Measurements from ENCODE around the gene CCDC30. TPM values are rescaled to one million over a fixed set of nuclear protein-coding genes. Genes with fewer than 3 reads are reported as not detected.
A peak's percentile ranks its signal among the peaks of the same experiment; 100 is the strongest.

Gene CCDC30
- total and polyA plus RNA-seq, 12 donors, result 0.38 to 3.2 (median 1.3) TPM

DNA sequence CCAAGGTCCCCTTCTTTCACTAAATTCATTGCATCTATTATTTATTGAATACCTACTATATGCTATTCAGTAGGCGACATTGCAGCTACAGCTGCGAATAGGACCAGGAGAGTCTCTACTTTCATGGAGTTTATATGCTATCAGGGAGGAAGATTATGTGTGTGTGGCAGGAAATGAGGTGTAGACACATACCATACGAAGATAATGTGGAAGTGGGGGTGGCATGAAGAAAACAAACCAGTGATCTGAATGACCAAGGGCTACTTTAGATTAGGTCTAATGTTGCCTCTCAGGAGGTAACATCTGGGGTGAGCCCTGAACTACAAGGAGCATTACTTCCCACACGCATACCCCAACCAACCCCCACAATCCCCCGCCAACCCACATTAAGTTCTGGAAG is 194.1 kb downstream of the CCDC30 start:
- Histone ChIP-seq H3K4me1 (peaks cover 0 to 24% (median 13%) of the 10 kb centered on the region in 9 donors), H3K4me3 (peak overlapping the region in 3 of 10 donors; percentile 73 to 87 (median 80)), H3K9me3 (no peaks in the 10 kb centered on the region), H3K36me3 (peaks cover 0 to 31% (median 7%) of the 10 kb centered on the region in 9 donors), H3K27ac (peak overlapping the region in 2 of 10 donors; percentile 65 to 90), H3K27me3 (no peaks in the 10 kb centered on the region)
- DNase-seq (no peak), ATAC-seq (no peak)
- WGBS, 2 donors, result 81 to 82% methylated on average over 5 of the region's 5 CpGs
- TF ChIP-seq, protein P1, sequence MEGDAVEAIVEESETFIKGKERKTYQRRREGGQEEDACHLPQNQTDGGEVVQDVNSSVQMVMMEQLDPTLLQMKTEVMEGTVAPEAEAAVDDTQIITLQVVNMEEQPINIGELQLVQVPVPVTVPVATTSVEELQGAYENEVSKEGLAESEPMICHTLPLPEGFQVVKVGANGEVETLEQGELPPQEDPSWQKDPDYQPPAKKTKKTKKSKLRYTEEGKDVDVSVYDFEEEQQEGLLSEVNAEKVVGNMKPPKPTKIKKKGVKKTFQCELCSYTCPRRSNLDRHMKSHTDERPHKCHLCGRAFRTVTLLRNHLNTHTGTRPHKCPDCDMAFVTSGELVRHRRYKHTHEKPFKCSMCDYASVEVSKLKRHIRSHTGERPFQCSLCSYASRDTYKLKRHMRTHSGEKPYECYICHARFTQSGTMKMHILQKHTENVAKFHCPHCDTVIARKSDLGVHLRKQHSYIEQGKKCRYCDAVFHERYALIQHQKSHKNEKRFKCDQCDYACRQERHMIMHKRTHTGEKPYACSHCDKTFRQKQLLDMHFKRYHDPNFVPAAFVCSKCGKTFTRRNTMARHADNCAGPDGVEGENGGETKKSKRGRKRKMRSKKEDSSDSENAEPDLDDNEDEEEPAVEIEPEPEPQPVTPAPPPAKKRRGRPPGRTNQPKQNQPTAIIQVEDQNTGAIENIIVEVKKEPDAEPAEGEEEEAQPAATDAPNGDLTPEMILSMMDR (IDR thresholded peaks at IDR 0.05), result no peak
- intact Hi-C loops (cut with DNase I), result loop anchor here in 2 of 10 donors (5.0 to 10.0 kb wide), 3 partner anchors 100 to 322 kb away; partner anchors contain the start of genes CCDC30 (in 1 of the 2) and FOXJ3 (in 1 of the 2)

DNA sequence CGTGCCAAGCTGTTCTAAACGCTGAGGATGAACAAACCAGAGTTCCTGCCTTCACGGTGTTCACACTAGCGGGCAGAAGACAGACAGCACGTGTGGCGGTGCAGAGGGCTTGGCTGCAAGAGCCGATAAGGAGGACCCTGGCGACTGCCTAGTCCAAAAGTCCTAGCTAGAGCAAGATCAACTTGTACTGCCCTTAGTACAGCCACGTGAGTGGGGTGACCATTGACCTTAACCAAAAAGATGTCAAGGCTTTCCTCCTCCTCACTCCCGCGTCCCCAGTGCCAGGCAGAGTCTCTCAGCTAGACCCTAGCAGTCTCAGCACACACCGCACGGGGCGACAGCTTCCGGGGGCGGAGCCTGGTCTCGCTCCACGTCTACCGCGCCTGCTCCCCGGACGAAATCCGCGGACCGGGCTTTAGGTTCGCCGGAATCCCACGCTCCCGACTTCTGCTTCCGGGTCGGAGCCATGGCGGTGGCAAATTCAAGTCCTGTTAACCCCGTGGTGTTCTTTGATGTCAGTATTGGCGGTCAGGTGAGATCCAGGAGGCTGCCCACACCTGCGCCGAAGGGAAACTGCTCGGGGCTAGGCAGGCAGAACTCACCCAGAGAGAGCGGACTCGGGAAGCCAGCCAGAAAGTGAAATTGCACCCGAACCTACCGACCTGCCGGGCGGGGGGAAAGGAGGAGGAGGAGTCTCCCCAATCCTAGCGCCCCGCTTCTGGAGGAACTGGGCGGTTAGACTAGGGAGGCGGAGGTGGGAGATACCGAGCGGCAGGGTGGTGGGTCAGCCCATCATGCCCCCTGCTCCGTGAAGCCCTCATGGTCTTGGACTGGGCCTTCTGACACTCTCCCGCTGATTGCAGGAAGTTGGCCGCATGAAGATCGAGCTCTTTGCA is 195.1 kb downstream of the CCDC30 start, which contains the start of gene PPIH:
PPIH (plus strand) TSS at position 443 of the 896 bp plus-strand sequence; CDS start at position 467, 24 bp downstream.
- 0% methylated on average over 53 of the region's 53 CpGs for WGBS, 2 donors
- peaks cover 0 to 24% (median 13%) of the 10 kb centered on the region in 9 donors for H3K4me1 ChIP-seq
- no peaks in the 10 kb centered on the region for H3K27me3 ChIP-seq
- no peaks in the 10 kb centered on the region for H3K9me3 ChIP-seq
- peak within 1 kb of the TSS; percentile 54 to 99 (median 82) for H3K4me3 ChIP-seq
- peak; percentile 100 for ATAC-seq
- peaks cover 0 to 41% (median 7%) of the 10 kb centered on the region in 9 donors for H3K36me3 ChIP-seq
- peak within 1 kb of the TSS in 9 of 10 donors; percentile 65 to 90 (median 85) for H3K27ac ChIP-seq
- TF ChIP-seq, protein P1 (IDR thresholded peaks at IDR 0.05), result peak in 8 of 9 donors; percentile 9 to 50 (median 35)
- intact Hi-C loops (cut with DNase I), result loop anchor here in 2 of 10 donors (5.0 to 10.0 kb wide), 3 partner anchors 99 to 323 kb away; partner anchors contain the start of genes CCDC30 (in 1 of the 2) and FOXJ3 (in 1 of the 2)
- peak; percentile 95 for DNase-seq

DNA sequence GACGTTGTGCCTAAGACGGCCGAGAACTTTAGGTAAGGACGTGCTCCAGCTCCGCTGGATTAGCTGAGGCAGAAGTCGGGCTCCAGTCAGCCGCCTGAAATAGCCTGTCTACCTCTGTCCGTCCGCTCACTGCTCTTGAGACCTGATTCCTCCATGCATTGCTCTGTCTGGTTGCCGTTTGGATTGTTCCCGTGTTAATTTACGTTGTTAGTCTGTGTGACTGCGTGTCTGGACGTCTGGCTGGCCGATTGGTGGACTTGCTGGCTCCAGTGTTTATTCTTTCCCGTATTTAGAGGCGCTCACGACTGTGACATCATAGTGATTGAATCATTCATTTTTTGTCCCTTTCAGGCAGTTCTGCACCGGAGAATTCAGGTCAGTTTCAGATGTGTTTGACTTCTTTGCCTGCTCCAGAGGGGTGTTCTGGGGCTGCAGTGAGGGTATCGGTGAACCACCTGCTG is 195.8 kb downstream of the CCDC30 start:
- H3K27me3 ChIP-seq, result no peaks in the 10 kb centered on the region
- H3K36me3 ChIP-seq, result peaks cover 0 to 48% (median 10%) of the 10 kb centered on the region in 9 donors
- peak in 3 of 8 donors; percentile 4 to 13 (median 10) for ATAC-seq
- peaks cover 0 to 24% (median 13%) of the 10 kb centered on the region in 9 donors for H3K4me1 ChIP-seq
- TF ChIP-seq, protein P1 (IDR thresholded peaks at IDR 0.05), result no peak
- peak overlapping the region; percentile 54 to 99 (median 82) for H3K4me3 ChIP-seq
- 7 to 8% methylated on average over 20 of the region's 20 CpGs for WGBS, 2 donors
- peak overlapping the region in 8 of 10 donors; percentile 65 to 90 (median 86) for H3K27ac ChIP-seq
- H3K9me3 ChIP-seq, result no peaks in the 10 kb centered on the region
- intact Hi-C loops (cut with DNase I), result loop anchor here in 2 of 10 donors (5.0 to 10.0 kb wide), 3 partner anchors 98 to 324 kb away; partner anchors contain the start of genes CCDC30 (in 1 of the 2) and FOXJ3 (in 1 of the 2)
- no peak for DNase-seq

DNA sequence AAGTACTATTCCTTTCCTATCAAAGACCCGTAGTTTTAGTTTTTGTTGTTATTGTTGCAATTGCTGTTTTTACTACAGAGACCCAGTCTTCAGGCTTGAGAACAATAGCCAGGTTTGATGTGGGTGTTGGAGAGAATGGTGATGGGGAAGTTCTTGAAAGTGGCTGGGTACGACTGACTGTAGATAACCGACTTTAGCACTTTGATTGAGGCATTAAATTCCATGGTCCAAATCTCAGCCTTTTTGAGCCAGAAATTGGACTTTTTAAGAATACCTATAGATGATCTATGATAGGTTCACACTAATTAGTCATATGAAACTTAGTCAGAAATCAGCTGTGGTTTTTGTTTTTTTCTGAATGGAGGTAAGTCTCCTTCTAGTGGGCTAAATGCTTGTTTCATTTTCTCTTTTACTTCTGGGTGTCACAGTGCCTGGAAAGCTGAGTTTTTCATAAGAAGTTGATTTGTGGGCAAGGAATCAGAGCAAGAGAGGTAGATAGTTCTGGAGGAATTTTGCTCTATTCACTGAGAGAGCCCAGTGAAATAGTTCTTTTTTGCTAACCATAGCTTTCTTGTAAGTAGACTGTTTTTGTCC is 197.9 kb downstream of the CCDC30 start:
- intact Hi-C loops (cut with DNase I), result no loop called here
- Histone ChIP-seq H3K9me3 (no peaks in the 10 kb centered on the region), H3K4me1 (peaks cover 0 to 24% (median 13%) of the 10 kb centered on the region in 9 donors), H3K36me3 (peaks cover 0 to 69% (median 24%) of the 10 kb centered on the region in 9 donors), H3K27me3 (no peaks in the 10 kb centered on the region), H3K4me3 (no peak overlapping the region), H3K27ac (no peak overlapping the region)
- TF ChIP-seq, protein P1 (IDR thresholded peaks at IDR 0.05), result no peak
- WGBS, 2 donors, result 76 to 84% methylated on average over 3 of the region's 3 CpGs
- ATAC-seq, result no peak
- DNase-seq, result no peak

Measured in heart right ventricle (tissue), 16 donors.